ENCODE measurements around the gene TOLLIP.

The TOLLIP gene

GRCh38 chr11:1228921-1229451 lies 80.4 kb downstream of the TOLLIP start:
- DNase-seq: no peak

- no peak for DNase-seq
Observed at GRCh38 chr11:1228101-1228821, 81.2 kb downstream of the TOLLIP start.

GRCh38 chr11:1227551-1228100 lies 81.8 kb downstream of the TOLLIP start:
- DNase-seq: no peak

GRCh38 chr11:1226986-1227550 lies 82.4 kb downstream of the TOLLIP start:
- DNase-seq: no peak

GRCh38 chr11:1226226-1226985 lies 83.0 kb downstream of the TOLLIP start:
- no peak for DNase-seq

GRCh38 chr11:1225386-1226225 lies 83.8 kb downstream of the TOLLIP start:
- no peak for DNase-seq

GRCh38 chr11:1224491-1225385 lies 84.7 kb downstream of the TOLLIP start:
- no peak for DNase-seq

Data from NCI-H524 (cell line).